ENCODE measurements around the gene TES. TPM values are rescaled to one million over a fixed set of nuclear protein-coding genes. Genes with fewer than 3 reads are reported as not detected.

Gene TES
- total and polyA plus RNA-seq, 2 of the 8 experiments (the other 6 are each of a cell fraction or from before 2014, with no cell fraction given), result 18.2 to 36.3 TPM

DNA sequence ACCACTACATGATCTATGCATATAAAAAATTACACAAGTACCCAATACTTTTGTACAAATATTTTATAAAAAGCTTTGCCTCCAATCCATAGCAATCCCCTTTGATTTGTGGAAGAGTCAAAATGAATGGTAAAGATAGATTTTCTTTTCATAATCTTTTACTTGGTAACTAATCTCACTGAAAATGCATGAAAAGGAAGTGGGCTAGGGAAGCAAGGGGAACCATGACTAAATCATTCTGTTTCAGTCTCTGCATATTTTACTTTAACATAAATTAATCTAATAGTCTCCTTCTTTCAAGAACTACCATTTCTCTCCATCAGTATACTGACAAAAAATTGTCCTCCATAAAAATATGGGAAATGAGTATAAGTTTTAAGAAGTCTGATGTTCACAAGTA, 96.9 kb downstream of the TES start:
- no peak for FAIRE-seq
- no peaks in the 10 kb centered on the region for H3K79me2 ChIP-seq (ENCODE audit: control insufficient read depth in 1 of 2, insufficient read depth in 2 of 2, low read length in 2 of 2)
- CTCF ChIA-PET (ENCODE audit: partially characterized antibody), result no interaction called here

More for the DNA sequence above, 96.9 kb downstream of the TES start:
- Histone ChIP-seq H2AK5ac (ENCODE audit: low read depth, low read length) (no peak overlapping the region), H3K4me1 (replicated peaks in 1 of 4; ENCODE audit: control insufficient read depth in 3 of 4, insufficient read depth in 4 of 4, low read length in 3 of 4) (no peaks in the 10 kb centered on the region), H4K20me1 (replicated peaks in 1 of 2; ENCODE audit: control insufficient read depth in 1 of 2, insufficient read depth in 2 of 2, low read length in 2 of 2) (no peaks in the 10 kb centered on the region), H2BK120ac (replicated peaks; ENCODE audit: low read depth, low read length) (no peak overlapping the region), H3K14ac (ENCODE audit: insufficient read length) (no peak overlapping the region), H2BK15ac (ENCODE audit: low read length) (no peak overlapping the region), H3K56ac (replicated peaks; ENCODE audit: insufficient read length, low read depth, low read length) (no peak overlapping the region), H3K27ac (ENCODE audit: low read depth, low read length) (no peak overlapping the region), H3K18ac (ENCODE audit: extremely low read depth, low read length) (no peak overlapping the region), H4K8ac (ENCODE audit: extremely low read depth, insufficient read depth, low read length) (no peak overlapping the region), H3K4ac (replicated peaks; ENCODE audit: insufficient read length, low read depth, low read length) (no peak overlapping the region), H2BK20ac (ENCODE audit: low read length) (no peak overlapping the region), H3K9ac (replicated peaks in 1 of 4; ENCODE audit: extremely low read depth in 1 of 4, low read depth in 3 of 4, low read length in 3 of 4) (no peak overlapping the region), H3K4me3 (ENCODE audit: extremely low read depth in 1 of 4, insufficient read depth in 2 of 4, low read depth in 3 of 4, low read length in 4 of 4) (no peak overlapping the region), H2AFZ (ENCODE audit: low read length) (no peak overlapping the region), H4K5ac (ENCODE audit: insufficient read length, low read depth, low read length) (no peak overlapping the region), H3K79me1 (ENCODE audit: low read depth, low read length) (no peaks in the 10 kb centered on the region), H3K9me3 (ENCODE audit: insufficient read depth in 2 of 2, low read depth in 1 of 2, low read length in 1 of 2) (no peaks in the 10 kb centered on the region), H4K91ac (replicated peaks; ENCODE audit: insufficient read length, low read length) (no peak overlapping the region), H3K4me2 (ENCODE audit: insufficient read depth in 1 of 2, low read depth in 2 of 2, low read length in 2 of 2) (no peak overlapping the region), H2BK12ac (ENCODE audit: low read depth, low read length) (no peak overlapping the region), H2BK5ac (ENCODE audit: low read depth, low read length) (no peak overlapping the region), H3K23me2 (ENCODE audit: low read depth, low read length) (no peaks in the 10 kb centered on the region), H3K27me3 (replicated peaks in 1 of 4; ENCODE audit: control insufficient read depth in 3 of 4, extremely low read depth in 1 of 4, insufficient read depth in 3 of 4, low read length in 3 of 4) (no peaks in the 10 kb centered on the region), H3K36me3 (ENCODE audit: control insufficient read depth in 2 of 4, insufficient read depth in 4 of 4, low read length in 3 of 4) (no peaks in the 10 kb centered on the region), H3K23ac (ENCODE audit: insufficient read length) (no peak overlapping the region)
- POLR2A ChIA-PET (ENCODE audit: partially characterized antibody), result no interaction called here
- no peak for DNase-seq (ENCODE audit: low read depth in 1 of 2, low spot score in 2 of 2)
- no peak for TF ChIP-seq YY1 (IDR thresholded peaks at IDR 0.05; ENCODE audit: low read depth, low read length)
- TF ChIP-seq CTCF (IDR thresholded peaks at IDR 0.05; ENCODE audit: control extremely low read depth in 1 of 3, insufficient read depth in 1 of 3, low read depth in 1 of 3, low read length in 3 of 3), result no peak
- TF ChIP-seq CEBPB (IDR thresholded peaks at IDR 0.05; ENCODE audit: low read depth, low read length), result no peak
- no peak for TF ChIP-seq RNF2 (IDR thresholded peaks at IDR 0.05; ENCODE audit: borderline replicate concordance, low read depth, low read length, missing control alignments, poor library complexity, severe bottlenecking)
- no peak for TF ChIP-seq ATF3 (IDR thresholded peaks at IDR 0.05; ENCODE audit: insufficient read depth, low read depth, low read length)
- TF ChIP-seq TBP (IDR thresholded peaks at IDR 0.05; ENCODE audit: low read depth, low read length), result no peak
- TF ChIP-seq JUND (IDR thresholded peaks at IDR 0.05; ENCODE audit: low read length), result no peak
- no peak for TF ChIP-seq USF2 (IDR thresholded peaks at IDR 0.05; ENCODE audit: low read length)
- no peak for TF ChIP-seq SIRT6 (IDR thresholded peaks at IDR 0.05; ENCODE audit: low read length)
- TF ChIP-seq SIX5 (IDR thresholded peaks at IDR 0.05; ENCODE audit: low read depth, low read length), result no peak
- no peak for TF ChIP-seq KDM4A (IDR thresholded peaks at IDR 0.05; ENCODE audit: low read depth, low read length, severe bottlenecking)
- no peak for TF ChIP-seq NRF1 (IDR thresholded peaks at IDR 0.05; ENCODE audit: low read depth, low read length)
